OCI-M1 (cell line): ENCODE measurements around the gene GPA33.

Source experiments
- DNase-seq: peaks from one replicate; lab custom pipeline; 2025; lab: John Stamatoyannopoulos, UW

The GPA33 gene

GRCh38 chr1:167086033-167086432 lies 4.1 kb downstream of the GPA33 start:
- DNase-seq, result no peak

DNA sequence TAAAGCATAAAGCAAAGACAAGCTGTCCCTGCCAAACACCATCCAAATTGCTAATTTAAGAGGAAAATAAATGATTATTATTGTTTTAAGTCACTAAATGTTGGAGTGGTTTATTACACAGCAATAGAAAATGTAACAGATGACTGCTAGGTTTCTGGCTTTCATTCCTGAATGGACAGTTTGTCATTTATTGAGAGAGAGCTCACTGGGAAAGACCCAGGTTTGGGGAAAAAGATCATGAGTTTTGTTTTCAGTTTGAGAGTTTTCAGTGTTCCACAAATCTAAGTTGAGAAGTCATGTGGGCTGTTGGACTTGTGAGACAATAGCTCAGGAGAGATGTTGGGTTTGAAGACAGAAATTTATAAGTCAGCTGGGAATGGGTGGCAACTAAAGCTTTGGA lies 5.4 kb downstream of the GPA33 start:
- DNase-seq, result no peak

GRCh38 chr1:167083871-167084270 lies 6.3 kb downstream of the GPA33 start:
- DNase-seq, result no peak

DNA sequence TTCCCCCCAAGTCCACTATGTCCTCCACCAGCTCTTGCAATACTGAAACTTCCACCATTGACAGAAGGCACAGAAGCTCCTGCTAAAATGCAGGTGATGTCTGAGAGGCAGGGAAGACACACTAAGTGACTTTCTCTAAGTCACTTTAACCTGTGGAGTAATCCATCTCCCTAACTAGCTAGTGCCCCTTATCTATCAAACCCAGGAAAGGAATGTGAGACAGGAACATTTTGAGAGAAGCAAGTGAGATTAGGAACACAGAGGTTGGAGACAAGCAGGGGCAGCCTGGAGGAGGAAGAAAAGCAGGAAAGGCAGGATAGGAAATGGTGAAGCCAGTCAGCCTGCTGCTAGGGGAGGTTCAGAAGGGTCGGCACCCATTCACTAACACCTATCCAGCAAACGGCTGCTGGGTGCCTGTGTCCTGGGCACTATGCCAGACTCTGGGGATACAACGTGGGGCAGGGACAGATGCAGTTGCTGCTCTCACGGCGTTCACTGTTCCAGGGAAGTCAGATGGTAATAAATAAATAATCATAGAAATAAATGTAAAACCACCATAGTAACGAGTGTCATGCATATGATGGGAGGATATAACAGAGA lies 7.0 kb downstream of the GPA33 start:
- DNase-seq, result no peak

DNA sequence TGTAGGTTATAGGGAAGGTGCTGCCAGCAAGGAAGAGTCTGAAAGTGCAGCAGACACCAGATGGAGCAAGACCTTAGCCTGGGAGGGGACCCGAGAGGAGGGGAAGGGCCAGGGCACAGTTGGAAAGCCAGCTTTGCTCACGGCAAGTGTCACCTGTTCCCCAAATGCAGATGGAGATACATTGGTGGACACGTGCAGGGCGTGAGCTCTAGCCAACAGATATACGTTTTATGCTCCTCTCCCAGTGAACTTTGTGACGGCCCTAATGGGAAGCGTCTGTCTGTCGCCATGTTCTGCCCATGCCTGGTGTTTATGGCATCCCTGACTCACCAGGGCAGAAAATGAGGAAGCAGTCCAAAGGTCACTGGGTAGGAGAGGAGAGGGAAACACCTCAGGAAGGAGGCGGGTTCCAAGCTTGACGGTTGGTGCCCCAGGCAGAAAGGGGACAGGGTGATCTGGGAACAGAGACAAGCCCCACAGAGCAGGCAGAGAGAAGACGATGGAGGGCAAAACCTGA lies 7.6 kb downstream of the GPA33 start:
- DNase-seq, result no peak

DNA sequence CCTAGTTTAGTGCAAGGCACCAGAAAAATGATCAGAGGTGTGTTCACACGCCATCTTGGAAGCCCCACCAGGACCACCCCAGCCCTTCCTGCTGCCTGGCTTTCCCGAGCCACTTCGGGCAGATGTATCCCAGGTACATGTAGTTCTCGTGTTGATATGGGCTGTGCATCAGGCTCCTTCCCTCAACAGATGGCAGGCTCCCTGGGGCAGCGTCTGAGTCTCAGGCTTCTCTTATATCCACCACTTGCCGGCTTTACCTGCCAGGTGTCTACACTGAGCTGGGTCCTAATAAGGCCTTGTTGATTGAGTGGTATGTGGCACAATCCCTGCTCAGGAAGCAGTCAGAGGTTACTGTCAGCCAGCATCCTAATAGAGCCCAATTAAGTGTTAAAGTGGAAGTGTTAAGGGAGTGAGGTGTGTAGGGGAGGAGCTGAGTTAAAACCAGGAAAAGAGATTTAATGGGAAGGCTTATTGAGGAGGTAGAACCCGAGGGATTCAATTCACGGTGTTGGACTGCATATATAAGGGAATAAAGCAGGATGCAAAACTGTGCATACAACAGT lies 8.5 kb downstream of the GPA33 start:
- DNase-seq, result no peak

DNA sequence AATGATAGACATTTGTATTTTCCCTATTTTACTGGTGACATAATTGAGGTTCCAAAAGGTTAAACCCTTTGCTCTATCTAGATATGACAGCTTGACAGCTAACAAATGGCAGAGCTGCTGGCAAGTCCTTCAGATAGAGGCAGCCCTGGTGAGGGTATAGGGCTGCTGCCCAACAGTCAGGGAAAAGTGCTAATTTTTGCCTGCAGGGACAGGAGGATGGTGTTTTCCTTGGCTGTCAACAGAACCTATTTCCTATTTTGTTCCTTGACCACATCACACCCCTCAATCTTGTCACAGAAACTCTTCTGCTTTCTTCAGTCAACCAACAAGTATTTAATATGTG lies 12.3 kb downstream of the GPA33 start:
- no peak for DNase-seq

DNA sequence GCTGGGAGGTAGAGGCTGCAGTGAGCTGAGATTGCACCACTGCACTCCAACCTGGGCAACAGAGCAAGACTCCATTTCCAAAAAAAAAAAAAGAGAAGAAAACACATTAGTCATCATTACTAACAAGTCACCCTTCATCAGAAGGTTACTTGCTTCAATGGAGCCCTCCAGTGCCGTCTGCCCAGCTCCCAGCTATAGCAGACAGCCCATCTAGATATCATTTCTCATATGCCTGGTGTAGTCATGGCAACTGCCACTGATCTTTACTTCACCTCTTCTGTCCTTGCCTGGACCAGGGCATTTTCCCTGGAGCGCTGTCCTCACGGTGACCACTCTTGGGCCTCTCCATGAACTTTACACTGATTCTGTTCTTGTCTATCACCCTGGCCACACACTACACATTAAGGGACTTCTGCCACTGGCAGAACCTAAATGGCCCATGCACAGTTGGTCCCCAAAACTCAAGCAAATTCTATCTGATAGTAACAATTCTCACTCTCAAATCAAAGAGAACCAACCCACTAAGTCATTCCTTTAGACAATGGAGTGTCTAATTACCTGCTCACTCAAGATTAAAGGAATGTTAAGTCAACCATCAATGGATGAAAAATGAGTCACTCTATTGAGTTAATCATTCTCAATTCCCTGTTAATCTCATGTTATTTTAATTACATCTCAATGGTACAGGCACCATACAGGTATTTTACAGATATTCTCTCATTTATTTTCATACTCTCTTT lies 12.9 kb downstream of the GPA33 start:
- no peak for DNase-seq

- DNase-seq, result no peak
Observed at GRCh38 chr1:167076136-167076710, 14.0 kb downstream of the GPA33 start.

DNA sequence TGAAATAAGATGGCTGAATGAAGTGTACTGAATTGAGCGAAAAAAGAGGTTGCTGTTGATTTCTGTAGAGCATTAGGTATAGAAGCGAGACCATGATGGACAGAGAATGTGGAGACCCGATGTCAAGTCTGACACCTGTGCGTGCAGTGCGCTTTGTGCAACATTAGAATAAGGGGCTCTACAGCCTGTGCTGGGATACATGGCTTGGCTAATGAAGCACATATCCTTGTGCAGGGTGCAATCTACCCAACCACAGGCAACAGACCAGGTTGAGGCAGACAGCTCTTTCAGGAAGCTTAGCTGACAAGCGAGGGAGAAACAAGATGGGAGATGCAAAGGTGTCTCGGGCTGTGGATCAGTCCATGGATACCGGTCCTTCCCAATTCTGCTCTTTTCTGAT lies 18.9 kb downstream of the GPA33 start:
- DNase-seq, result no peak

DNA sequence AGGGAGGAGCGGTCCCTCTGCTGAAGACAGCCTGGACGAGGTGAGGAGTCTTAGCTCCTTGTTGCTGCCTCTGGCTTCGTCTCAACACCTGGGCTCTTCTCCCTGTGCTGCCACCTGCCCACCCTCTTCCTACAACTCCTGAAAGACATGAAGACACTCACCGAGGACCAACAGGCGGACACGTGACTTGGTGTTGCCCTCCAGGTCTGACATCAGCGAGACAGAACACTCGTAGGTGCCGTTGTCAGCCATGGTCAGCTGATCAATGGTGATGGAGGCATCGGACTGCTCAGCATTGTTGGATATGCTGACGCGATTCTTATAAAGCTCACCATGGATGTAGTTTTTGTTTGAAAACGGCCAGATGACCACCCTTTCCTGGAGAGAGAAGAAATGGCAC lies 21.4 kb downstream of the GPA33 start:
- DNase-seq, result no peak

DNA sequence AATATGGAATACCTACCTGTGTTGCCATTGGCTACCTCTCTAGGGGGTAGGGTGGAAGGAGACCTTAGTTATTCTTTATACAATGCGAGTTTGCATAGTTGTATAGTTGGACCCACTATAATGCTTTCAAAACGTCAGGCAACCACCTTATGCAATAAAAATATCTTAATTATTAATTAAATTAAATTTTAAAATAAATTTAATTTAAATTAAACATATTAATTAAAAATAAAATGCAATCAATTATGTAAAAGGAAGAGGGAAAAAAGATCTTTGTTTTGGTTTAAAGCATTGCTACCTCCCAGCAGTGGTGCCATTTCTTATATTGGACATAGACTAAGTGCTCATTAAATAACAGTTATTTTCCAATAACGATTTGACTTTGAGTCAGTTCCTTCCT lies 22.3 kb downstream of the GPA33 start:
- no peak for DNase-seq

GRCh38 chr1:167066333-167067122 lies 23.6 kb downstream of the GPA33 start:
- DNase-seq, result peak; percentile 89

- no peak for DNase-seq
Observed at GRCh38 chr1:167065471-167065870, 24.7 kb downstream of the GPA33 start.

- DNase-seq, result peak; percentile 20
Observed at GRCh38 chr1:167064621-167065020, 25.6 kb downstream of the GPA33 start.

DNA sequence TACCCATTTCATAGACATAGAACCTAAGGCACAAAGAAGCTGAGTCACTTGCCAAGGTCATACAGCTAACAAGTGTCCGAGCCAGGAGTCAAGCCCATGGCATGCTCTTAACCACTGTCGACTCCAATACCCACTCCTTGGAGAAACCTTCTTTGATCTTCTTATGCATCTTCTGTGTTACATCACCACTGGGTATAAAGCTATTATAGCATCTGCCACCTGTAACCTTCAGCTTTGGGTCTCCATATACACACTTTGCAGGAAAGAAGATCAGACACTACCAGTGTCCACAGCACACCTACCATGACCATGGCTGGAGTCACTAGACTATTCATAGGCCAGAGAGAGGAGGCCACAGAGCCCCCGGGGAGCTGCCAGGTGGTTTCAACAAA lies 29.1 kb downstream of the GPA33 start:
- no peak for DNase-seq

DNA sequence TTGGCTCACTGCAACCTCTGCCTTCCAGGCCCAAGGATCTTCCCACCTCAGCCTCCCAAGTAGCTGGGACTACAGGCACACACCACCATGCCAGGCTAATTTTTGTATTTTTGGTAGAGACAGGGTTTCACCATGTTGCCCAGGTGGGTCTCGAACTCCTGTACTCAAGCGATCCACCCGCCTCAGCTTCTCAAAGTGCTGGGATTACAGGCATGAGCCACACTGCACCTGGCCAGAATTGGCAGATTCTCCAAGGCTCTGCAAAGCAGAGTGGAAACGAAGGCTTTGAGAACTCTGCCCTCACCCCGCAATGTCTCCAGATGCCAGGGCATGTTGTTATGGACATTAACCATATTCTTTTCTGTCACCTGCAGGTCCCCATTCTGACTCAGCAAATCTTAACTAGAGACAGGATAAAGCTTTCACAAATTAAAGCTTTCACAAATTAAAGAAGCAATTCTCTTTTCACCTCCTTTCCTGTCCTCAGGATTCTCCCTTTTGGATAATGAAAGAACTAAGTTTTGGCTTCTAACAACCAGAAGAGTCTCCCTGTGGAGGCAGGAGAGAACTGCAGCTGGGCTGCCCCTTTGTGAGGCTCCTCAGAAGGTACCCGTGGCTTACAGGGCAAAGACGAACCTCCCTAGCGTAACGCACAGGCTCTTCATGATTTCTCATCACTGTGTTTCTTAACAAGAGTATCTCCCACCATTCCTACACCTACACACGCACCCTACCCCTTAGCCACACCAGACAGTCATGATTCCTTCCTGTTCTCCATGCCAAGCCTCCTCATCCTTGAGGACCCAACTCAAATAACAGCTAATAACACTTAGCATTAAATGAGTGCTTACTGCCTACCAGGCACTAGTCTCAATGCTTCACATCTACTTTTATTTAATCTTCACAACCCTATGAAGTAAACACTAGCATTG lies 29.8 kb downstream of the GPA33 start:
- peak; percentile 21 for DNase-seq

DNA sequence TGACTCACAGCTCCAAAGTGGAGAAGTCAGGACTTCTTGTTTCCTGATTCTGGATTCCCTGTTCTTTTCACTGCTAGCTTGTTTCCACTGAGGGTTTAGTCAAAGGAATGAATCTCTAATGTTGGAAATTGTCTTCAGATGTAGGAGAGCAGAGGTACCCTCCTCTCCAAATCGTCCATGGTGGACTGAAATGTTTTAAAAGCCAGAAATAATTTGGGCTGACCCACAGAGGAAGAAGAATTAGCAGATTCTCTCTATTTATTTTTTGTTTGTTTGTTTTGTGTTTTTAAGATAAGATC lies 30.4 kb downstream of the GPA33 start:
- DNase-seq, result no peak

DNA sequence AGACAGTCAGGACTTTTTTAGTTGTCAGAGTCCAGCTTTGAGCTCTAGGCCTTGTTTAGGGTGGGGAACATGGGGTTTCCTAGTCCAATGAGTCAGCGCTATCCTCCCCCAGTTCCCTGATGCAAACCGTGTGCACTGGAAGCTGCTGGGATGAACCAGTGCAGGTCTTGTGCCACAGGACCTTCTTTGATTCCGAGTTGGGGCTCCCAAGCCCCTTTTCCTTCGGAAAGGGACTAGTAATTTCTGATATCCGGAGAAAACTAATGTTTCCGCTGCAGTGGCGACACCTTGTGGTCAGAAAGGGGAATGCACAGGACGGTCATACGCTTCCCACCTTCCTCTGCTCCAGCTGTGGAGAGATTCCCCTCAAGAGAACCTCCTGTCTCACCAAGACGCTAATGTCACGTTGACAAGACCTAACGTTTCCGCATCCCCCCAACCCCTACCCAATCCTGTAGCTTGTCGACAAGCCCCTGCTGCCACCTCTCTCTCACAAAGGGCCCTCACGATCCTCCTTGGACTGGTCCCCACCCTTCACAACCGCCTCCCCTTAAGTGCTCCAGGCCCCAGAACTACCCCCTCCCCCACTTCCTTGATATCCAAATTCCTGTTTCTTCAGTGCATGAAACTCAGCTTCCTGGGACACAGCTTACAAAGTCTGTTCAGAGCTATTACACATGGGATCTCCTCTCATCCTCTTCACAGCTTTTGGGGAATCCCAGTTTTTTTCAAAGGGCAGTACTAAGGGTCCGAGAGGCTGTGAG lies 30.9 kb downstream of the GPA33 start:
- DNase-seq, result peak; percentile 86

DNA sequence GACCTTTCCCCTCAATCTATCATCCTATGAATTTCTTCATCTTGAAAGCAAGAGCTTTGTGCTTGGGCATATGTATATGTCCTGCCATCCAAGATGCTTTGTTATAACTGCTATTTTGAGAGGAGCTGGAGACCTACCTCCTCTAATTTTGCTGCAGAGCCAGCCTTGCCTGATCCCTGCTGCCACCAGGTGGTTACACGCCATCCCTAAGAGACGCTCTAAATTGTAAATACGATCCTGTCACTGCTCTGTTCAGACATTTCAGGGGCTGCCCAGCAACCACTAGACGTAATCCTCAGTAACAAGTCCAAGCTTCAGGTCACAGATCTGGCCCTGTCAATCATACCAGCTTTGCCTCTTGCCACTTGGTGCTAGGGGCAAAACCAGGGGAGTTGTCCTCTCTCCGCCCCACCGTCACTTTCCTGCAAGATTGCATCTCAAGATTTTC lies 32.9 kb downstream of the GPA33 start:
- peak; percentile 71 for DNase-seq
